ENCODE data around the gene LRP8.

- TF ChIP-seq CTCF (IDR thresholded peaks at IDR 0.05; ENCODE audit: poor library complexity) (no peak), EZH2 (IDR thresholded peaks at IDR 0.05; ENCODE audit: borderline replicate concordance) (no peak)
These were observed 67.1 kb downstream of the LRP8 start for GRCh38 chr1:53260631-53261247.

Data from hepatocyte (in vitro differentiated cells).